Measurements from ENCODE around the gene ARGLU1.

GRCh38 chr13:106498158-106498557 is 69.8 kb downstream of the ARGLU1 start:
- TF ChIP-seq CTCF (IDR thresholded peaks at IDR 0.05): no peak
- TF ChIP-seq POLR2A (IDR thresholded peaks at IDR 0.05; ENCODE audit: low read depth): no peak
- no peak for TF ChIP-seq POLR2AphosphoS5 (IDR thresholded peaks at IDR 0.05)
